H9 (cell line): ENCODE data around the gene NCF2. TPM values are rescaled to one million over a fixed set of nuclear protein-coding genes. Genes with fewer than 3 reads are reported as not detected.

Source experiments
- DNase-seq: peaks from one replicate; pipeline ENCODE4 v3.0.0-alpha.2; 2017
- H2AFZ ChIP-seq: one replicate; pipeline ENCODE4 v1.6.1; 2013; ENCODE audit warnings: mild to moderate bottlenecking, low read length, control low read depth, moderate library complexity
- H2AK5ac ChIP-seq: 2 replicates; pipeline ENCODE4 v1.6.1; 2013; ENCODE audit warnings: low read length, control low read depth, mixed read lengths; ENCODE audit not compliant: insufficient read length
- H2BK120ac ChIP-seq: one replicate; pipeline ENCODE4 v1.6.1; 2013; ENCODE audit warnings: low read depth, mild to moderate bottlenecking, low read length, control low read depth, inconsistent platforms; ENCODE audit not compliant: poor library complexity, severe bottlenecking
- H2BK12ac ChIP-seq: 2 replicates; pipeline ENCODE4 v1.6.1; 2013; ENCODE audit warnings: low read length, control low read depth, mixed read lengths, low read depth; ENCODE audit not compliant: insufficient read length
- H2BK15ac ChIP-seq: 2 replicates; pipeline ENCODE4 v1.6.1; 2013; ENCODE audit warnings: low read depth, low read length, control low read depth
- H2BK20ac ChIP-seq: one replicate; pipeline ENCODE4 v1.6.1; 2013; ENCODE audit warnings: low read depth, mild to moderate bottlenecking, low read length, control low read depth, inconsistent platforms; ENCODE audit not compliant: poor library complexity, severe bottlenecking
- H2BK5ac ChIP-seq: 2 replicates; pipeline ENCODE4 v1.6.1; 2013; ENCODE audit warnings: low read length, control low read depth, mixed read lengths; ENCODE audit not compliant: insufficient read length
- H3K14ac ChIP-seq: 2 replicates; pipeline ENCODE4 v1.6.1; 2013; ENCODE audit warnings: low read length, control low read depth; ENCODE audit not compliant: insufficient read depth
- H3K18ac ChIP-seq: 2 replicates; pipeline ENCODE4 v1.6.1; 2013; ENCODE audit warnings: low read depth, mild to moderate bottlenecking, mixed read lengths, low read length, control low read depth; ENCODE audit not compliant: insufficient read length
- H3K23ac ChIP-seq: 2 replicates; pipeline ENCODE4 v1.6.1; 2013; ENCODE audit warnings: low read length, control low read depth, mixed read lengths, low read depth; ENCODE audit not compliant: insufficient read length
- H3K23me2 ChIP-seq: 2 replicates; pipeline ENCODE4 v1.6.1; 2013; ENCODE audit warnings: low read depth, mild to moderate bottlenecking, mixed read lengths, low read length, control low read depth; ENCODE audit not compliant: insufficient read length, poor library complexity, severe bottlenecking
- H3K27ac ChIP-seq: 2 replicates; pipeline ENCODE4 v1.5.1; 2013; ENCODE audit warnings: low read length, control low read depth, mixed read lengths, low read depth; ENCODE audit not compliant: insufficient read length
- H3K27me3 ChIP-seq: 2 replicates; pipeline ENCODE4 v1.6.1; 2013; ENCODE audit warnings: low read length, control low read depth, inconsistent platforms; ENCODE audit not compliant: insufficient read depth
- H3K4ac ChIP-seq: 2 replicates; pipeline ENCODE4 v1.6.1; 2013; ENCODE audit warnings: low read depth, mild to moderate bottlenecking, control low read depth, inconsistent platforms, low read length, moderate library complexity
- H3K4me1 ChIP-seq: 2 replicates; pipeline ENCODE4 v1.6.1; 2013; ENCODE audit warnings: low read length, control low read depth, inconsistent platforms; ENCODE audit not compliant: insufficient read depth
- H3K4me2 ChIP-seq: 2 replicates; pipeline ENCODE4 v1.6.1; 2013; ENCODE audit warnings: low read length, control low read depth, mixed read lengths; ENCODE audit not compliant: insufficient read length, insufficient read depth
- H3K56ac ChIP-seq: 2 replicates; pipeline ENCODE4 v1.6.1; 2013; ENCODE audit warnings: low read depth, mild to moderate bottlenecking, mixed read lengths, low read length, control low read depth; ENCODE audit not compliant: insufficient read length
- H3K79me1 ChIP-seq: 2 replicates; pipeline ENCODE4 v1.6.1; 2013; ENCODE audit warnings: low read depth, mild to moderate bottlenecking, moderate library complexity, low read length, control low read depth, inconsistent platforms; ENCODE audit not compliant: insufficient read depth, poor library complexity, severe bottlenecking
- H3K79me2 ChIP-seq: 2 replicates; pipeline ENCODE4 v1.6.1; 2013; ENCODE audit warnings: low read length, control low read depth, inconsistent platforms; ENCODE audit not compliant: insufficient read depth
- H3K9ac ChIP-seq: 2 replicates; pipeline ENCODE4 v1.6.1; 2013; ENCODE audit warnings: low read length, control low read depth, mixed read lengths; ENCODE audit not compliant: insufficient read length; ENCODE audit errors: extremely low read depth
- H3K9me3 ChIP-seq: one replicate; pipeline ENCODE4 v1.6.1; 2013; ENCODE audit warnings: low read depth, low read length, inconsistent platforms; ENCODE audit not compliant: control insufficient read depth
- H3T11ph ChIP-seq: one replicate; pipeline ENCODE4 v1.6.1; 2013; ENCODE audit warnings: mild to moderate bottlenecking, low read length, control low read depth, inconsistent platforms
- H4K20me1 ChIP-seq: one replicate; pipeline ENCODE4 v1.6.1; 2013; ENCODE audit not compliant: control insufficient read depth, insufficient read length, insufficient read depth
- H4K5ac ChIP-seq: 2 replicates; pipeline ENCODE4 v1.6.1; 2013; ENCODE audit warnings: low read depth, mild to moderate bottlenecking, mixed read lengths, low read length, control low read depth; ENCODE audit not compliant: insufficient read length
- H4K8ac ChIP-seq: replicated peaks from 2 replicates; pipeline ENCODE4 v1.6.1; 2013; ENCODE audit warnings: low read length, control low read depth, mixed read lengths, low read depth; ENCODE audit not compliant: insufficient read length
- H4K91ac ChIP-seq: 2 replicates; pipeline ENCODE4 v1.6.1; 2013; ENCODE audit warnings: low read depth, mild to moderate bottlenecking, moderate library complexity, mixed read lengths, low read length, control low read depth; ENCODE audit not compliant: insufficient read length
- H3K27ac Mint-ChIP-seq, 3 experiments: 2 replicates in 2 of 3; 3 replicates in 1 of 3; pipeline ENCODE4 v1.8.0; 2020 to 2021; ENCODE audit warnings: mixed read lengths in 3 of 3, mild to moderate bottlenecking in 1 of 3, moderate library complexity in 1 of 3
- H3K27me3 Mint-ChIP-seq: 2 replicates; pipeline ENCODE4 v1.8.0; 2021; ENCODE audit warnings: low read depth, mild to moderate bottlenecking, moderate library complexity, mixed read lengths
- H3K36me3 Mint-ChIP-seq, 3 experiments: 2 replicates in 2 of 3; 3 replicates in 1 of 3; pipeline ENCODE4 v1.8.0; 2020 to 2021; ENCODE audit warnings: low read depth in 3 of 3, mixed read lengths in 3 of 3; ENCODE audit not compliant: insufficient read depth in 1 of 3
- H3K4me1 Mint-ChIP-seq, 2 experiments: 2 replicates each; pipeline ENCODE4 v1.8.0; 2020; ENCODE audit warnings: mixed read lengths in 2 of 2
- H3K4me3 Mint-ChIP-seq, 2 experiments: 2 replicates in 1 of 2; 3 replicates in 1 of 2; pipeline ENCODE4 v1.8.0; 2020 to 2021; ENCODE audit warnings: mild to moderate bottlenecking in 2 of 2, mixed read lengths in 2 of 2, moderate library complexity in 1 of 2
- H3K9me3 Mint-ChIP-seq, 2 experiments: 2 replicates in 1 of 2; 3 replicates in 1 of 2; pipeline ENCODE4 v1.8.0; 2020; ENCODE audit warnings: mild to moderate bottlenecking in 2 of 2, mixed read lengths in 2 of 2, moderate library complexity in 1 of 2
- CTCF ChIP-seq: fragments of 200-600 bp; sonication (generic); conservative IDR thresholded peaks from 3 replicates; pipeline ENCODE4 v1.8.0; 2021; ENCODE audit warnings: antibody characterized with exemption, mild to moderate bottlenecking
- WGBS: extraction: QIAGEN DNeasy Blood & Tissue Kit; methylation state at CpG from one replicate; pipeline ENCODE4 v1.1.7; 2013; ENCODE audit warnings: missing lambda C conversion rate, low lambda C conversion rate, mixed read lengths; ENCODE audit not compliant: insufficient read length; ENCODE audit errors: extremely low coverage; 5-methylcytosine and 5-hydroxymethylcytosine counted together
- total RNA-seq: library from RNA; stranded (reverse); gene quantifications from 2 replicates; pipeline ENCODE4 v1.2.1, GENCODE V29; 2021

The NCF2 gene
- total RNA-seq, 1 experiment from 2014 or later, result not detected

- Mint-ChIP-seq H3K4me1 (peaks cover 35 to 36% of the 10 kb centered on the region in 2 experiments), H3K36me3 (peaks cover 19 to 32% (median 29%) of the 10 kb centered on the region in 3 experiments; a peak in 6 of 7 replicates), H3K27me3 (peaks cover 12% of the 10 kb centered on the region), H3K9me3 (no peaks in the 10 kb centered on the region), H3K4me3 (no peak overlapping the region), H3K27ac (no peak overlapping the region)
- H3K56ac ChIP-seq, result no peak overlapping the region
- H3K23me2 ChIP-seq, result peaks cover 4% of the 10 kb centered on the region
- no peak overlapping the region for H3K4me2 ChIP-seq
- no peak overlapping the region for H2BK20ac ChIP-seq
- no peak overlapping the region for H2BK120ac ChIP-seq
- no peak for TF ChIP-seq CTCF
- H3K9me3 ChIP-seq, result no peaks in the 10 kb centered on the region
- WGBS, result no CpG with 5 or more reads among the region's 2 CpGs
- H3K14ac ChIP-seq, result no peak overlapping the region
- H3K27me3 ChIP-seq, result no peaks in the 10 kb centered on the region; the same call in 1 of the 2 replicates
- H2AK5ac ChIP-seq, result no peak overlapping the region
- H2AFZ ChIP-seq, result no peak overlapping the region
- no peak for DNase-seq
- H3K27ac ChIP-seq, result no peak overlapping the region
- no peak overlapping the region for H3T11ph ChIP-seq
- H2BK15ac ChIP-seq, result no peak overlapping the region
- H3K9ac ChIP-seq, result no peak overlapping the region
- H3K18ac ChIP-seq, result no peak overlapping the region
- H3K79me1 ChIP-seq, result no peaks in the 10 kb centered on the region
- H3K4me1 ChIP-seq, result no peaks in the 10 kb centered on the region
- no peak overlapping the region for H3K4ac ChIP-seq
- no peaks in the 10 kb centered on the region for H4K20me1 ChIP-seq
- H4K91ac ChIP-seq, result no peak overlapping the region
- no peak overlapping the region for H2BK12ac ChIP-seq
- no peak overlapping the region for H4K5ac ChIP-seq
- no peak overlapping the region for H4K8ac ChIP-seq
- no peak overlapping the region for H3K23ac ChIP-seq
- H2BK5ac ChIP-seq, result no peak overlapping the region
- H3K79me2 ChIP-seq, result no peaks in the 10 kb centered on the region
These were observed 41.9 kb upstream of the NCF2 start for GRCh38 chr1:183632114-183632513.
